Left lung (tissue), 10 donors: Measurements from ENCODE around the gene SKIDA1. TPM values are rescaled to one million over a fixed set of nuclear protein-coding genes. Genes with fewer than 3 reads are reported as not detected.

Experiments used
- ATAC-seq: fragments of 200-7000 bp; cut with Tn5 transposase; one replicate; pipeline ENCODE4 v1.9.1; 2020; ENCODE audit warnings: moderate library complexity
- DNase-seq, 4 donors: peaks; one replicate each; pipeline ENCODE4 v3.0.0-alpha.2; 2013 to 2020
- H3K27ac ChIP-seq, 2 donors: fragments of 200-600 bp; sonication (generic) in 1 of 2; one replicate each; pipeline versions ENCODE4 v1.5.0 to v1.8.0; 2020 to 2021
- H3K27me3 ChIP-seq, 2 donors: fragments of 200-600 bp; sonication (generic) in 1 of 2; one replicate each; pipeline versions ENCODE4 v1.5.0 to v1.8.0; 2020 to 2021
- H3K36me3 ChIP-seq, 2 donors: fragments of 200-600 bp; sonication (generic) in 1 of 2; one replicate each; pipeline versions ENCODE4 v1.5.0 to v1.8.0; 2020 to 2021
- H3K4me1 ChIP-seq, 2 donors: fragments of 200-600 bp; one replicate each; pipeline ENCODE4 v1.8.0; 2021
- H3K4me3 ChIP-seq, 2 donors: fragments of 200-600 bp; sonication (generic) in 1 of 2; one replicate each; pipeline versions ENCODE4 v1.5.0 to v1.8.0; 2020 to 2021; ENCODE audit warnings: mild to moderate bottlenecking in 1 of 2
- H3K9me3 ChIP-seq, 2 donors: fragments of 200-600 bp; sonication (generic) in 1 of 2; one replicate each; pipeline versions ENCODE4 v1.5.0 to v1.8.0; 2020 to 2021
- intact Hi-C, 2 donors: fragments of 100-400 bp; cut with DNase I; formaldehyde crosslinking; loops; one replicate each; pipeline versions ENCODE4 v1.11.2 to v1.14.2; 2022
- polyA plus RNA-seq, 6 donors: library from polyadenylated mRNA; unstranded; fragments of 120-200 nt; gene quantifications; one replicate each; pipeline ENCODE4 v1.2.1, GENCODE V29; 2013; ENCODE audit not compliant: insufficient read length in 6 of 6
- total RNA-seq, 2 donors: library from RNA; stranded (reverse); fragmentation: NEBNext Ultra II Directional; extraction: Animal tissue kit (Norgen Biotek cat#: 25700); gene quantifications; one replicate each; pipeline ENCODE4 v1.2.1, GENCODE V29; 2021
- TF ChIP-seq, protein P1 (sequence below), 2 donors: fragments of 200-600 bp; sonication (generic) in 1 of 2; IDR thresholded peaks; one replicate each; pipeline versions ENCODE4 v1.5.0 to v1.8.0; 2021; ENCODE audit warnings: antibody characterized with exemption in 2 of 2
- donor health status: DM: no; HTN: yes; CAD: no.
- donor health status: DM: no; HTN: no; CAD: no.

The SKIDA1 gene
- total and polyA plus RNA-seq, 8 donors, result 1.2 to 6.2 (median 4.9) TPM

DNA sequence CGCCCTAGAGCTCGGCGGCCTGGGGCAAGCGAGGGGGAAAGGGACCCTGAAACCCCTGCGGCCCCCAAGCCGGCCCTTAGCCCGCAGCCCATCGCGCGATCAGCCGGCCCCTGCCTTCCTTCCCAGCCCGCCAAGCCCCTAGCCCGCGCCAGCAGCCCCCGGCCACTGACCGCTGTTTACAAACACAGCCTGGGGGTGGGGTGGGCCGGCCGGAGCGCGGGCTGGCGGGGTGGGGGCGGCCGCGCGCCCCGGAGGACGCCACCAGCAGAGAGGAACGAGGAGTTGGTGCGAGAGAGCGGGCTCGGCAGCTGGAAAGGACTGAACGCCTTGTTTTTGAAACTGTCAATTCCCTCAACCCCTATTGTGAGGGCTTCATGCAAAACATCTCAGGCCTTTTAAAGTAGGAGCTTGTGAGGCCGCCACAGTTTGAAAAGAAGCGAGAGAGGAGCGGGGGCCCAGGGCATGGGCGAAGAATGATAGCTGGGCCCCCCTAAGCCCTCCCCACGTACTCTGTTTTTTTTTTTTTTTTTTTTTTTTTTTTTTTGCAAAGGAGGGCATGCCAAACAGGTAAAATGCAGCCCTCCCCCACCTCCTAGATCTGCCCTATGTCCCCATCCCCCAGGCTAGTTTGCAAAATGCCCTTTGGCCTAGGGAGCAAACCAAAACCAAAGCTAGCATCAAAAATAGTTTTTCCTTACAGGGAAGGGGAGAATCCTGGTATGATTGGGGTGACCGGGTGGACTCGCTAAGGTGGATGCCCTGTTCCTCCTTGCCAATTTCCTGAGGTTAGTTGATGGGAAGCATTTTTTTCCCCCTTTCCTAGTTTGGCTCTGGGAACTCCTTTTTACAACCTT lies 15.0 kb downstream of the SKIDA1 start:
- Histone ChIP-seq H3K36me3 (no peaks in the 10 kb centered on the region), H3K27ac (no peak overlapping the region), H3K9me3 (no peaks in the 10 kb centered on the region), H3K27me3 (peaks cover 0 to 55% of the 10 kb centered on the region in 2 donors), H3K4me1 (peaks cover 4 to 10% of the 10 kb centered on the region in 2 donors), H3K4me3 (peak overlapping the region; percentile 27 to 30)
- TF ChIP-seq, protein P1, sequence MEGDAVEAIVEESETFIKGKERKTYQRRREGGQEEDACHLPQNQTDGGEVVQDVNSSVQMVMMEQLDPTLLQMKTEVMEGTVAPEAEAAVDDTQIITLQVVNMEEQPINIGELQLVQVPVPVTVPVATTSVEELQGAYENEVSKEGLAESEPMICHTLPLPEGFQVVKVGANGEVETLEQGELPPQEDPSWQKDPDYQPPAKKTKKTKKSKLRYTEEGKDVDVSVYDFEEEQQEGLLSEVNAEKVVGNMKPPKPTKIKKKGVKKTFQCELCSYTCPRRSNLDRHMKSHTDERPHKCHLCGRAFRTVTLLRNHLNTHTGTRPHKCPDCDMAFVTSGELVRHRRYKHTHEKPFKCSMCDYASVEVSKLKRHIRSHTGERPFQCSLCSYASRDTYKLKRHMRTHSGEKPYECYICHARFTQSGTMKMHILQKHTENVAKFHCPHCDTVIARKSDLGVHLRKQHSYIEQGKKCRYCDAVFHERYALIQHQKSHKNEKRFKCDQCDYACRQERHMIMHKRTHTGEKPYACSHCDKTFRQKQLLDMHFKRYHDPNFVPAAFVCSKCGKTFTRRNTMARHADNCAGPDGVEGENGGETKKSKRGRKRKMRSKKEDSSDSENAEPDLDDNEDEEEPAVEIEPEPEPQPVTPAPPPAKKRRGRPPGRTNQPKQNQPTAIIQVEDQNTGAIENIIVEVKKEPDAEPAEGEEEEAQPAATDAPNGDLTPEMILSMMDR (IDR thresholded peaks at IDR 0.05), result no peak
- DNase-seq (peak in 1 of 4 donors; percentile 74), ATAC-seq (peak; percentile 53)
- intact Hi-C loops, result no loop called here

DNA sequence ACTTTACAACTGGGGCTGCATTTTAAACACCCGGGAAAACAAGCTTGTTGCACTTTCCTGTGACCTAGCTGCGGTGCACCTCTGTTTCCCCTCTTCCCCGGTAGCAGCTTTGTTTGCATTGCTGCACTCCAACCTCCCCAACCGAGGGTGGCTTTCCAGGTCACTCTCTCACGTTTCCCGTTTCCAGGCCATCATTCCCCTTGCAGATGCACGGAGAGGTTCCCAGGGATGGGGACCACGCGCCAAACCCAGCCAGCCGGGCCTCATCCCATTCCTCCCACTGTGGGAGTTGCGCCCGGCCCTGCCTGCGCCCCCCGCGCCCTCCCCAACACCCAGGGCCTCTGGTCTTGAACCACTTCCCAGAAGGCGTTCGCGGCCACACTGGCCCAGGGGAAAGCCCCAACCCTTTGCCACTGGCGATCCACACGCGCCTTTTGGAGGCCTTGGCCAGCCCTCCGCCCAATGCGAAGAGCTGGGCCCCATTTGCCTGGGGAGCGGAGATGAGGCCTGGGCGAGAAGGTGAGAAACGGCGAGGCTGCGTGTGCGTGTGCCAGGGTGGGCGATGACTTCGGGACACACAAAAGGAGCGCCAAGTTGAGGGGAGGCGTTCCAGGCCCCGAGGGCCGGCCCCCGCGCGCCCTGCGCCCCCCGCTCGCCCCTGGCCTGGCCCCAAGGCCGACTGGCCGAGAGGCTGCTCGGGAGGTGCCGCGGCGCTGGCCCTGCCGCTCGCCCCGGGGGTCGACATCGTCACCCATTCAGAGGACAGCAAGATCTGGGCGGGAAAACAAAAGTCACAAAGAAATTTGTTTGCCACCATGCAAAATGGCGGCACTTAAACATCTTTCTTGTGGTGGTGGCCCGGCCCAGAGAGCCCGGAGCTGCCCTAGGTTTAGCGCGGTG lies 15.9 kb downstream of the SKIDA1 start:
- peaks cover 4 to 10% of the 10 kb centered on the region in 2 donors for H3K4me1 ChIP-seq

DNA sequence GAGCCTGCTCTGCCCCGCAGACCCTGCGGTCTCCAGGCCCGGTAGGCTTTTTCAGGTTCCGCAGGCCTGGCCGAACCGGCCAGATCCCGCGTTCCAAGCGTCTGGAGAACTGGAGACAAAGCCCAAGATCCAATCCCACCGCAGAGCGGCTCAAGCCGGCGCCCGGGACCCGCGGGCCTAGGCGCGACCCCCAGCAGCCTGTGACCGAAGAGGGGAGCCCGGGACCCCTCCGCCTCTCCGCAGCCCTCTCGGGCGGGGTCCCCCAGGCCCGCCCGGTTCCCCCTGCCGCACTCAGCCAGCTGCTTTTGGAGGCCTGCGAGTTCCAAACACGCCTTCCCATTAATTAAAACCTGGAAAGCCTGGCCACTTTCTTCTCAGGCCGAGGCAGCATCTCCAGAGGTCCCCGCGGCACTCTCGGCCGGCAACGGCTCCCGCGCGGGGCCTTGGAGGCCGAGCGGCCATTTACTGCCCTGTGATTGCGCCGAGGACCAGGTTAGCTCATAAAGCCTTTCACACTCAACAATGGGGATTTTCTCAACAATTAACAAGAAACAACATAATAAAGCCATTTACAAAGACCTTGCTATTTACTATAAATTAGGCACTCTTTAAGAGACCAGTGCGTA lies 16.7 kb downstream of the SKIDA1 start:
- TF ChIP-seq, protein P1 (IDR thresholded peaks at IDR 0.05), result no peak
- Histone ChIP-seq H3K27me3 (peaks cover 0 to 38% of the 10 kb centered on the region in 2 donors), H3K36me3 (no peaks in the 10 kb centered on the region), H3K27ac (no peak overlapping the region), H3K9me3 (no peaks in the 10 kb centered on the region), H3K4me1 (peaks cover 4 to 10% of the 10 kb centered on the region in 2 donors), H3K4me3 (no peak overlapping the region)
- DNase-seq (peak in 1 of 4 donors; percentile 72), ATAC-seq (no peak)
- intact Hi-C loops, result no loop called here

More for the DNA sequence above, 15.9 kb downstream of the SKIDA1 start:
- H3K9me3 ChIP-seq, result no peaks in the 10 kb centered on the region
- intact Hi-C loops, result no loop called here
- H3K27me3 ChIP-seq, result peaks cover 0 to 46% of the 10 kb centered on the region in 2 donors
- H3K36me3 ChIP-seq, result no peaks in the 10 kb centered on the region
- H3K27ac ChIP-seq, result no peak overlapping the region
- TF ChIP-seq, protein P1 (IDR thresholded peaks at IDR 0.05), result no peak
- DNase-seq (peak in 1 of 4 donors; percentile 67), ATAC-seq (no peak)
- peak overlapping the region; percentile 27 to 30 for H3K4me3 ChIP-seq

DNA sequence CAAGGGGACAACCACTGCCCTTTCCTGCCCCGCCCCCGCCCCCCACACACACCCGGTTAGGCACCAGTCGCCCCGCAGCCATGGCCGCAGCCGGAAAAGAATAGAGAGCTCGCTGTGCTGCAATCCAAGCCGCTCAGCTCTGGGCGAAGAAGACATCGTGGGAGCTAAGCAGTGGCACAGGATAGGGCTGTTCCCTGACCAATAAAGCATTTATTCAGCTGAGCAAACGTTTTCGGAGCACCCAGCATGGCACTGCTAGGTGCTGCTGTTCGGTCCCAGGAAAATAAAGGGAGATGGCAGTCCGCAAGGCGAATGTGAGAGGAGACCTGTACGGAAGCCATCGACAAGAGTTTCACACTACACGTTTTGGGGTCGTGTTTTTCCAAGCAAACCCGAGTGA lies 18.3 kb downstream of the SKIDA1 start:
- peaks cover 0 to 23% of the 10 kb centered on the region in 2 donors for H3K27me3 ChIP-seq
- no peaks in the 10 kb centered on the region for H3K36me3 ChIP-seq
- intact Hi-C loops, result no loop called here
- no peak overlapping the region for H3K27ac ChIP-seq
- TF ChIP-seq, protein P1 (IDR thresholded peaks at IDR 0.05), result no peak
- DNase-seq, result no peak
- no peak overlapping the region for H3K4me3 ChIP-seq
- H3K4me1 ChIP-seq, result peaks cover 4 to 10% of the 10 kb centered on the region in 2 donors
- H3K9me3 ChIP-seq, result no peaks in the 10 kb centered on the region
- no peak for ATAC-seq
